WTC11 (cell line): ENCODE results near the gene LONP2. TPM values are rescaled to one million over a fixed set of nuclear protein-coding genes. Genes with fewer than 3 reads are reported as not detected.

Source experiments
- ATAC-seq: fragments of 200-7000 bp; cut with Tn5 transposase; 2 replicates; pipeline ENCODE4 v1.10.0; 2021; ENCODE audit warnings: mild to moderate bottlenecking, moderate library complexity
- Bru-seq: library from RNA; stranded (reverse); fragments of 400-500 nt; gene quantifications from one replicate; lab custom pipeline; 2021; lab: Mats Ljungman, UMichigan
- CTCF ChIA-PET: fragments of 300-600 bp; sonication (Branson Sonifier 250); formaldehyde crosslinking; loops from one replicate; lab custom pipeline; 2021; ENCODE audit warnings: antibody characterized with exemption; lab: Charles Lee
- POLR2A ChIA-PET: fragments of 350-600 bp; sonication (Branson Sonifier 250); formaldehyde crosslinking; loops from one replicate; lab custom pipeline; 2021; ENCODE audit warnings: antibody characterized with exemption; lab: Charles Lee
- DNase-seq: peaks from one replicate; pipeline ENCODE4 v3.0.0; 2021; ENCODE audit warnings: low spot score
- H3K27ac Mint-ChIP-seq: 2 replicates; pipeline ENCODE4 v1.8.0; 2021; ENCODE audit warnings: mixed read lengths
- H3K27me3 Mint-ChIP-seq: 2 replicates; pipeline ENCODE4 v1.8.0; 2021; ENCODE audit warnings: low read depth, mild to moderate bottlenecking, moderate library complexity, mixed read lengths
- H3K36me3 Mint-ChIP-seq: 2 replicates; pipeline ENCODE4 v1.8.0; 2021; ENCODE audit warnings: mixed read lengths
- H3K4me1 Mint-ChIP-seq: 2 replicates; pipeline ENCODE4 v1.8.0; 2022; ENCODE audit warnings: mixed read lengths
- H3K4me3 Mint-ChIP-seq: 2 replicates; pipeline ENCODE4 v1.8.0; 2021; ENCODE audit warnings: mild to moderate bottlenecking, moderate library complexity, mixed read lengths
- H3K9me3 Mint-ChIP-seq: 2 replicates; pipeline ENCODE4 v1.8.0; 2021; ENCODE audit warnings: mixed read lengths
- ARID4B ChIP-seq: sonication (generic); formaldehyde crosslinking; IDR thresholded peaks from 2 replicates; pipeline ENCODE4 v1.8.0; 2023; ENCODE audit warnings: missing genetic modification reagents, mild to moderate bottlenecking, borderline replicate concordance
- EMX1 ChIP-seq: fragments of 250-450 bp; sonication (Bioruptor Pico); IDR thresholded peaks from 2 replicates; pipeline ENCODE4 v1.8.0; 2021; ENCODE audit warnings: mild to moderate bottlenecking
- ESRRA ChIP-seq: sonication (generic); formaldehyde crosslinking; IDR thresholded peaks from 2 replicates; pipeline ENCODE4 v1.8.1; 2022; ENCODE audit warnings: mild to moderate bottlenecking, missing genetic modification reagents, borderline replicate concordance
- FOXP4 ChIP-seq: sonication (generic); formaldehyde crosslinking; IDR thresholded peaks from 2 replicates; pipeline ENCODE4 v1.8.0; 2022; ENCODE audit warnings: mild to moderate bottlenecking, missing genetic modification reagents
- GTF2I ChIP-seq: fragments of 250-450 bp; sonication (Bioruptor Pico); conservative IDR thresholded peaks from 2 replicates; pipeline ENCODE4 v1.4.0; 2021; ENCODE audit warnings: mild to moderate bottlenecking
- HMGA2 ChIP-seq: fragments of 250-450 bp; sonication (Bioruptor Pico); IDR thresholded peaks from 2 replicates; pipeline ENCODE4 v1.4.0; 2021; ENCODE audit warnings: mild to moderate bottlenecking, moderate library complexity
- MXD4 ChIP-seq: fragments of 250-450 bp; sonication (Bioruptor Pico); IDR thresholded peaks from 2 replicates; pipeline ENCODE4 v1.8.0; 2021; ENCODE audit warnings: mild to moderate bottlenecking, moderate library complexity, borderline replicate concordance
- NR3C1 ChIP-seq: sonication (generic); formaldehyde crosslinking; conservative IDR thresholded peaks from 2 replicates; pipeline ENCODE4 v1.8.1; 2023; ENCODE audit warnings: low read depth, mild to moderate bottlenecking, missing genetic modification reagents
- RORB ChIP-seq: fragments of 250-450 bp; sonication (Bioruptor Pico); IDR thresholded peaks from 2 replicates; pipeline ENCODE4 v1.9.0; 2021; ENCODE audit warnings: mild to moderate bottlenecking
- SOX15 ChIP-seq: fragments of 250-450 bp; sonication (Bioruptor Pico); IDR thresholded peaks from 2 replicates; pipeline ENCODE4 v1.9.0; 2021; ENCODE audit warnings: mild to moderate bottlenecking
- ZNF317 ChIP-seq: sonication (generic); formaldehyde crosslinking; IDR thresholded peaks from 2 replicates; pipeline ENCODE4 v1.8.1; 2023; ENCODE audit warnings: low read depth, mild to moderate bottlenecking, moderate library complexity, missing genetic modification reagents, borderline replicate concordance
- ZNF425 ChIP-seq: fragments of 250-450 bp; sonication (Bioruptor Pico); conservative IDR thresholded peaks from 2 replicates; pipeline ENCODE4 v1.9.0; 2021; ENCODE audit warnings: mild to moderate bottlenecking
- ZSCAN18 ChIP-seq: fragments of 250-450 bp; sonication (Bioruptor Pico); IDR thresholded peaks from 2 replicates; pipeline ENCODE4 v2.1.2; 2022; ENCODE audit warnings: mild to moderate bottlenecking, moderate library complexity
- long read RNA-seq, 3 experiments: library from RNA in 1 of 3; library from capped mRNA in 1 of 3; library from polyadenylated mRNA in 1 of 3; unstranded in 2 of 3; stranded (forward) in 1 of 3; transcript quantifications; one replicate each; pipeline ENCODE4 v2.0.0, GENCODE V29; 2021
- total RNA-seq: library from RNA; stranded (reverse); gene quantifications from 3 replicates; pipeline ENCODE4 v1.2.3, GENCODE V29; 2021
- TF ChIP-seq, protein P1 (sequence below): fragments of 200-600 bp; IDR thresholded peaks from 2 replicates; pipeline ENCODE4 v1.8.0; 2022; ENCODE audit warnings: antibody characterized with exemption
- TF ChIP-seq, protein P2 (sequence below): sonication (generic); formaldehyde crosslinking; IDR thresholded peaks from 2 replicates; pipeline ENCODE4 v1.8.1; 2023; ENCODE audit warnings: mild to moderate bottlenecking, missing genetic modification reagents
- TF ChIP-seq, protein P3 (sequence below): fragments of 250-450 bp; sonication (Bioruptor Pico); IDR thresholded peaks from 2 replicates; pipeline ENCODE4 v1.9.0; 2021; ENCODE audit warnings: mild to moderate bottlenecking

The LONP2 gene, protein sequence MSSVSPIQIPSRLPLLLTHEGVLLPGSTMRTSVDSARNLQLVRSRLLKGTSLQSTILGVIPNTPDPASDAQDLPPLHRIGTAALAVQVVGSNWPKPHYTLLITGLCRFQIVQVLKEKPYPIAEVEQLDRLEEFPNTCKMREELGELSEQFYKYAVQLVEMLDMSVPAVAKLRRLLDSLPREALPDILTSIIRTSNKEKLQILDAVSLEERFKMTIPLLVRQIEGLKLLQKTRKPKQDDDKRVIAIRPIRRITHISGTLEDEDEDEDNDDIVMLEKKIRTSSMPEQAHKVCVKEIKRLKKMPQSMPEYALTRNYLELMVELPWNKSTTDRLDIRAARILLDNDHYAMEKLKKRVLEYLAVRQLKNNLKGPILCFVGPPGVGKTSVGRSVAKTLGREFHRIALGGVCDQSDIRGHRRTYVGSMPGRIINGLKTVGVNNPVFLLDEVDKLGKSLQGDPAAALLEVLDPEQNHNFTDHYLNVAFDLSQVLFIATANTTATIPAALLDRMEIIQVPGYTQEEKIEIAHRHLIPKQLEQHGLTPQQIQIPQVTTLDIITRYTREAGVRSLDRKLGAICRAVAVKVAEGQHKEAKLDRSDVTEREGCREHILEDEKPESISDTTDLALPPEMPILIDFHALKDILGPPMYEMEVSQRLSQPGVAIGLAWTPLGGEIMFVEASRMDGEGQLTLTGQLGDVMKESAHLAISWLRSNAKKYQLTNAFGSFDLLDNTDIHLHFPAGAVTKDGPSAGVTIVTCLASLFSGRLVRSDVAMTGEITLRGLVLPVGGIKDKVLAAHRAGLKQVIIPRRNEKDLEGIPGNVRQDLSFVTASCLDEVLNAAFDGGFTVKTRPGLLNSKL
- total RNA-seq (28.4 to 32.4 TPM (median 30.9 TPM) in 3 replicates), Bru-seq, nascent RNA (percentile 73 among the genes with signal in this experiment)
- long read RNA-seq, experiment 1, full-length matches to known transcripts, result 107 of 127 reads
- long read RNA-seq, experiment 1, partial matches to known transcripts, result 10 of 127 reads
- long read RNA-seq, experiment 1, other reads (novel, unspliced or antisense), result 10 of 127 reads
- long read RNA-seq, experiment 2, full-length matches to known transcripts, result 12 of 52 reads
- long read RNA-seq, experiment 2, partial matches to known transcripts, result 10 of 52 reads
- long read RNA-seq, experiment 2, other reads (novel, unspliced or antisense), result 30 of 52 reads
- long read RNA-seq, experiment 3, full-length matches to known transcripts, result 9 of 9 reads
- long read RNA-seq, experiment 3, partial matches to known transcripts, result 0 of 9 reads
- long read RNA-seq, experiment 3, other reads (novel, unspliced or antisense), result 0 of 9 reads

DNA sequence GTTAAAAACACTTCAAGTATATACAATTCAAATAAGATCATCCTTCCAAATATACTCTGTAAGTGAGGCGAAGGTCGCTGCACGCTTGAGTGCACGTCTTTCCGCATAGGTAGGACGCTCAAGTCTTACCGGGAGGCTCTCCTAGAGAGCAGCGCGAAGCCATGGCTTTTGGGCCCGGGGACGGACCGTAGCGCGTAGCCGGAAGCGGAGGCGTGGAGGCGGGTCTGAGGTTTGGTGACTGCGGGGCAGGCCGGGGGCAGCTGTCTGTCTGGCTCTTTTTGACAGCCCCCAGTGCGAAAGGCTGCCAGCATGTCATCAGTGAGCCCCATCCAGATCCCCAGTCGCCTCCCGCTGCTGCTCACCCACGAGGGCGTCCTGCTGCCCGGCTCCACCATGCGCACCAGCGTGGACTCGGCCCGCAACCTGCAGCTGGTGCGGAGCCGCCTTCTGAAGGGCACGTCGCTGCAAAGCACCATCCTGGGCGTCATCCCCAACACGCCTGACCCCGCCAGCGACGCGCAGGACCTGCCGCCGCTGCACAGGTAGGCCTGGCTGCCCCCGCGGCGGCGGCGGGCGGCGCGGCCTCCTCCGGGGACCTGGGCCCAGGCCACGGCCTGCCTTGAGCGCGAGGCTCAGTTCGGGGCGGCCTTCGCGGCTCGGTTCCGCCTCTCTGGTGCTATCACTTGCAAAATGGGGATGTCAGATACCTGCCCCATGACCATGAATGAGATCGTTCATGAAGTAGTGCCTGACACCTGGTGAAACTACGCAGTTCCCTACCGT is at the start of gene LONP2:
Gene LONP2, plus strand, starts transcription at position 221 of the 783 bp plus-strand sequence. Its CDS starts 89 bp downstream, at position 310.
- H3K4me3 Mint-ChIP-seq, result peak within 1 kb of the TSS; percentile 87
- ChIA-PET POLR2A (no interaction called here), CTCF (interaction anchor here (0.6 to 2.5 kb wide), 2 partner anchors 12 to 14 kb away, joined by 3 to 10 read pairs; no protein-coding TSS in a partner anchor)
- no peaks in the 10 kb centered on the region; the same call in 1 of the 2 replicates for H3K27me3 Mint-ChIP-seq
- ATAC-seq, result peak; percentile 99
- H3K36me3 Mint-ChIP-seq, result 0 out of 2 replicates have a peak, but pooled peaks cover 5% of the 10 kb centered on the region
- H3K9me3 Mint-ChIP-seq, result peaks cover 15% of the 10 kb centered on the region
- DNase-seq, result peak; percentile 88
- peaks cover 12% of the 10 kb centered on the region for H3K4me1 Mint-ChIP-seq
- peak within 1 kb of the TSS; percentile 53 for H3K27ac Mint-ChIP-seq
- TF ChIP-seq NR3C1, result no peak
- TF ChIP-seq ZSCAN18 (CRISPR knock-in tag), result no peak
- TF ChIP-seq ZNF425, result no peak
- no peak for TF ChIP-seq GTF2I (CRISPR knock-in tag)
- TF ChIP-seq HMGA2, result 0 out of 2 replicates have a peak, but pooled peaks have one; percentile 11
- no peak for TF ChIP-seq ZNF317 (CRISPR knock-in tag)
- no peak; the same call in 1 of the 2 replicates for TF ChIP-seq ESRRA (CRISPR knock-in tag)
- TF ChIP-seq, protein P1, sequence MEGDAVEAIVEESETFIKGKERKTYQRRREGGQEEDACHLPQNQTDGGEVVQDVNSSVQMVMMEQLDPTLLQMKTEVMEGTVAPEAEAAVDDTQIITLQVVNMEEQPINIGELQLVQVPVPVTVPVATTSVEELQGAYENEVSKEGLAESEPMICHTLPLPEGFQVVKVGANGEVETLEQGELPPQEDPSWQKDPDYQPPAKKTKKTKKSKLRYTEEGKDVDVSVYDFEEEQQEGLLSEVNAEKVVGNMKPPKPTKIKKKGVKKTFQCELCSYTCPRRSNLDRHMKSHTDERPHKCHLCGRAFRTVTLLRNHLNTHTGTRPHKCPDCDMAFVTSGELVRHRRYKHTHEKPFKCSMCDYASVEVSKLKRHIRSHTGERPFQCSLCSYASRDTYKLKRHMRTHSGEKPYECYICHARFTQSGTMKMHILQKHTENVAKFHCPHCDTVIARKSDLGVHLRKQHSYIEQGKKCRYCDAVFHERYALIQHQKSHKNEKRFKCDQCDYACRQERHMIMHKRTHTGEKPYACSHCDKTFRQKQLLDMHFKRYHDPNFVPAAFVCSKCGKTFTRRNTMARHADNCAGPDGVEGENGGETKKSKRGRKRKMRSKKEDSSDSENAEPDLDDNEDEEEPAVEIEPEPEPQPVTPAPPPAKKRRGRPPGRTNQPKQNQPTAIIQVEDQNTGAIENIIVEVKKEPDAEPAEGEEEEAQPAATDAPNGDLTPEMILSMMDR, result no peak
- TF ChIP-seq MXD4 (CRISPR knock-in tag), result no peak
- TF ChIP-seq, protein P2, sequence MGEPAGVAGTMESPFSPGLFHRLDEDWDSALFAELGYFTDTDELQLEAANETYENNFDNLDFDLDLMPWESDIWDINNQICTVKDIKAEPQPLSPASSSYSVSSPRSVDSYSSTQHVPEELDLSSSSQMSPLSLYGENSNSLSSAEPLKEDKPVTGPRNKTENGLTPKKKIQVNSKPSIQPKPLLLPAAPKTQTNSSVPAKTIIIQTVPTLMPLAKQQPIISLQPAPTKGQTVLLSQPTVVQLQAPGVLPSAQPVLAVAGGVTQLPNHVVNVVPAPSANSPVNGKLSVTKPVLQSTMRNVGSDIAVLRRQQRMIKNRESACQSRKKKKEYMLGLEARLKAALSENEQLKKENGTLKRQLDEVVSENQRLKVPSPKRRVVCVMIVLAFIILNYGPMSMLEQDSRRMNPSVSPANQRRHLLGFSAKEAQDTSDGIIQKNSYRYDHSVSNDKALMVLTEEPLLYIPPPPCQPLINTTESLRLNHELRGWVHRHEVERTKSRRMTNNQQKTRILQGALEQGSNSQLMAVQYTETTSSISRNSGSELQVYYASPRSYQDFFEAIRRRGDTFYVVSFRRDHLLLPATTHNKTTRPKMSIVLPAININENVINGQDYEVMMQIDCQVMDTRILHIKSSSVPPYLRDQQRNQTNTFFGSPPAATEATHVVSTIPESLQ (CRISPR knock-in tag), result no peak
- peak; percentile 56 for TF ChIP-seq FOXP4 (CRISPR knock-in tag)
- TF ChIP-seq EMX1 (CRISPR knock-in tag), result no peak
- TF ChIP-seq, protein P3, sequence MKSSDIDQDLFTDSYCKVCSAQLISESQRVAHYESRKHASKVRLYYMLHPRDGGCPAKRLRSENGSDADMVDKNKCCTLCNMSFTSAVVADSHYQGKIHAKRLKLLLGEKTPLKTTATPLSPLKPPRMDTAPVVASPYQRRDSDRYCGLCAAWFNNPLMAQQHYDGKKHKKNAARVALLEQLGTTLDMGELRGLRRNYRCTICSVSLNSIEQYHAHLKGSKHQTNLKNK (CRISPR knock-in tag), result no peak
- TF ChIP-seq SOX15 (CRISPR knock-in tag), result no peak
- TF ChIP-seq RORB (CRISPR knock-in tag), result no peak
- TF ChIP-seq ARID4B (CRISPR knock-in tag), result no peak; the same call in 1 of the 2 replicates
